Esophagus muscularis mucosa (tissue), 4 donors: ENCODE data around the gene CRIP2. TPM values are rescaled to one million over a fixed set of nuclear protein-coding genes. Genes with fewer than 3 reads are reported as not detected.
A peak's percentile ranks its signal among the peaks of the same experiment; 100 is the strongest.

ENCODE experiments used
- DNase-seq: peaks from one replicate; pipeline ENCODE4 v3.0.0-alpha.2; 2017; ENCODE audit errors: extremely low spot score
- H3K27ac ChIP-seq, 4 donors: fragments of 200-600 bp; sonication (generic); replicated peaks in 1 of 4; 1 replicate in 3 of 4; 2 replicates in 1 of 4; pipeline ENCODE4 v1.5.1; 2016 to 2019; ENCODE audit warnings: mild to moderate bottlenecking in 1 of 4
- H3K27me3 ChIP-seq, 4 donors: fragments of 200-600 bp; sonication (generic); one replicate each; pipeline versions ENCODE4 v1.5.1 to v1.6.0; 2016 to 2019
- H3K36me3 ChIP-seq, 4 donors: fragments of 200-600 bp; sonication (generic); one replicate each; pipeline ENCODE4 v1.5.1; 2016 to 2019
- H3K4me1 ChIP-seq, 4 donors: fragments of 200-600 bp; sonication (generic); one replicate each; pipeline ENCODE4 v1.5.1; 2016 to 2019
- H3K4me3 ChIP-seq, 4 donors: fragments of 200-600 bp; sonication (generic); 1 replicate in 2 of 4; 2 replicates in 2 of 4; pipeline ENCODE4 v1.5.1; 2016 to 2019; ENCODE audit warnings: mild to moderate bottlenecking in 4 of 4, moderate library complexity in 1 of 4
- H3K9me3 ChIP-seq, 4 donors: fragments of 200-600 bp; sonication (generic); 1 replicate in 3 of 4; 2 replicates in 1 of 4; pipeline ENCODE4 v1.5.1; 2016 to 2019
- EP300 ChIP-seq: sonication (generic); formaldehyde crosslinking; IDR thresholded peaks from one replicate; pipeline ENCODE4 v1.6.1; 2017; ENCODE audit warnings: antibody characterized with exemption
- POLR2A ChIP-seq: fragments of 450-650 bp; IDR thresholded peaks from one replicate; pipeline ENCODE4 v1.6.1; 2017; ENCODE audit warnings: antibody characterized with exemption, moderate library complexity, mild to moderate bottlenecking, low read depth
- POLR2AphosphoS5 ChIP-seq, 2 donors: sonication (generic); formaldehyde crosslinking; IDR thresholded peaks; one replicate each; pipeline ENCODE4 v1.6.1; 2017; ENCODE audit warnings: antibody characterized with exemption in 2 of 2
- WGBS: methylation state at CpG from one replicate; pipeline ENCODE4 v1.1.5; 2018; 5-methylcytosine and 5-hydroxymethylcytosine counted together
- intact Hi-C: fragments of 100-400 bp; cut with DNase I; formaldehyde crosslinking; loops from one replicate; pipeline ENCODE4 v1.15.1; 2023
- total RNA-seq, 4 donors: library from RNA; depleted of rRNA; stranded (reverse); fragments of >200 nt; gene quantifications; one replicate each; pipeline versions ENCODE4 v1.1.0 to v1.2.1, GENCODE V29; 2016
- TF ChIP-seq, protein P1 (sequence below), 3 experiments: fragments of 200-600 bp in 2 of 3; fragments of 450-650 bp in 1 of 3; sonication (generic) in 2 of 3; IDR thresholded peaks; one replicate each; pipeline ENCODE4 v1.5.1; 2017 to 2019; ENCODE audit warnings: antibody characterized with exemption in 3 of 3, mild to moderate bottlenecking in 2 of 3, moderate library complexity in 1 of 3

The CRIP2 gene
- total RNA-seq, 4 donors from 2014 or later: 283 to 578 (median 392) TPM

DNA sequence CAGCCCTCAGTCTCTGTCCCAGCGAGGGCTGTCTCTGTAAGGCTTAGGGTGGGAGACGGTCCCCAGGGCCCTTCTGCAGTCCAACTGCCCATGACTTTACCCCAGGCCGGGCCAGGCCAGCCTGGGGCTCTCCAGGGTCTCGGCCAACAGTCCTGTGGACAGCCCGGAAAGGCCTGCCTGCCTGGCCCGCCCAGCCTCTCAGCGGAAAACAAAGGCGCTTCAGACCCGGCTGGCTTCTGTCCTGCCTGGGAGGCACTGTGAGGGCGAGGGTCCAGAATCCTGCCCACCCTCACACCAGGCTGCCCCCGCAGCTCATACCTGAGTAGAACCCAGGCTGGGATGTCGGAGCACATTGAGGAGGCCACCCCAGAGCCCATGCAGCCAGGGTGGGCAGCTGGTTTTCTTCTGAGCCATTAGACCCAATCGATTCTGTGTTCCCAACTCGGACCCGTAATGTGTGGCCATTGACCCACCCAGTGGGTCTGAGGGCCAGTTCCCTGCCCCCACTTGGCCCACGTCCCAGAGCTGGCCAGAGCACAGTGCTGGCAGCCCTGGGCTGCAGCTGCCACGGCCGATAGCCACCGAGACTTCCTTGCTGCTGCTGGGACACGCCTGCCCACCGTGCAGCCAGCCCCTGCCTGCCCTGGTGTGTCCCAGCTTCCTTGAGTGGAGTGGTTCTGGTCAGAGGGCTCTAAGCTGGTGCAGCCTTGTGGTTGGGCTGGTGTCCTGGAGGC lies 1.6 kb downstream of the CRIP2 start:
- intact Hi-C loops: no loop called here
- DNase-seq: no peak

DNA sequence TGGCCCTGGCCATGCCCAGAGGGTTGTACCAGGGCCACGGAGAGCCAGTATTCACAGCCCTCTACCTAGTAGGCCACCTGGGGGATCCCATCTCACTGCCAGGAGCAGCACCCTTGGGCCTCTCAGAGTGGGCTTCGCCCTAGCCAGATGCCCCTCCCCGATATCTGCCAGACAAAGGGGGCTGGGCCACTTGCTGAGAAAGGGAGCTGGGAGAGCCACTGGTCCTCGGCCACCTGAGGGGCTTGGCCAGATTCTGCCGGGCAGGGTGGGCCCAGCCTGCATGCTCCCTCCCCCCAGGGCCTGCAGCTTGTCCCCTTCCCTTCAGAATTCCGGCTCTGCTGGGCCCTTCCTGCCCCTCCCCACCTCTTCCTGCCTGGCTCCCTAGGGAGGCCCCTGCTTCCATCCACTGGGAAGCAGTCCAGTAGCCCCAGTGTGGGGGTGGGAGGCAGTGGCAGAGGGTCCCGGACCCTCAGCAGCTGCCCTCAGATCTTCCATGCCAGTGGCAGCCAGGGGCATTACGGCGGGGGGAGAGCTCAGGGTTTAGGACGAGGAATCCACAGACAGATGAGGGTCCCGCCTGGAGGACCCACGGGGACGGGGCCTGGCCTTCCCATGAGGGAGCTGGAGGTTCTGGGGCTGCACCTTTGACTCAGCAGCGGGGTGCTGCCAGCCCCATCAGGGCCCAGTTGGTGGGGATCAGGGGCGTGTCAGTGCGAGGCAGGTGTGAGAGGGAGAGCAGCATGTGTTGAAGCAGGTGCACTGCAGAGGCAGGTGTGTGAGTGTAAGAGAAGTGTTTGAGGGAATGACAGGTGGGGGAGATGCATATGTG lies 2.4 kb downstream of the CRIP2 start:
- no peak for DNase-seq
- H3K4me1 ChIP-seq: peaks cover 68 to 94% (median 92%) of the 10 kb centered on the region in 4 donors
- WGBS: 20% methylated on average over 9 of the region's 16 CpGs
- H3K4me3 ChIP-seq: peak overlapping the region; percentile 94 to 99 (median 98)
- H3K27me3 ChIP-seq: peaks cover 0 to 3% (median 0%) of the 10 kb centered on the region in 4 donors
- TF ChIP-seq EP300 (no peak), POLR2AphosphoS5 (IDR thresholded peaks at IDR 0.05) (no peak), POLR2A (no peak)
- TF ChIP-seq, protein P1, sequence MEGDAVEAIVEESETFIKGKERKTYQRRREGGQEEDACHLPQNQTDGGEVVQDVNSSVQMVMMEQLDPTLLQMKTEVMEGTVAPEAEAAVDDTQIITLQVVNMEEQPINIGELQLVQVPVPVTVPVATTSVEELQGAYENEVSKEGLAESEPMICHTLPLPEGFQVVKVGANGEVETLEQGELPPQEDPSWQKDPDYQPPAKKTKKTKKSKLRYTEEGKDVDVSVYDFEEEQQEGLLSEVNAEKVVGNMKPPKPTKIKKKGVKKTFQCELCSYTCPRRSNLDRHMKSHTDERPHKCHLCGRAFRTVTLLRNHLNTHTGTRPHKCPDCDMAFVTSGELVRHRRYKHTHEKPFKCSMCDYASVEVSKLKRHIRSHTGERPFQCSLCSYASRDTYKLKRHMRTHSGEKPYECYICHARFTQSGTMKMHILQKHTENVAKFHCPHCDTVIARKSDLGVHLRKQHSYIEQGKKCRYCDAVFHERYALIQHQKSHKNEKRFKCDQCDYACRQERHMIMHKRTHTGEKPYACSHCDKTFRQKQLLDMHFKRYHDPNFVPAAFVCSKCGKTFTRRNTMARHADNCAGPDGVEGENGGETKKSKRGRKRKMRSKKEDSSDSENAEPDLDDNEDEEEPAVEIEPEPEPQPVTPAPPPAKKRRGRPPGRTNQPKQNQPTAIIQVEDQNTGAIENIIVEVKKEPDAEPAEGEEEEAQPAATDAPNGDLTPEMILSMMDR (IDR thresholded peaks at IDR 0.05): no peak
- H3K27ac ChIP-seq: peak overlapping the region; percentile 92 to 99 (median 94)
- no peaks in the 10 kb centered on the region for H3K9me3 ChIP-seq
- peaks cover 3 to 32% (median 20%) of the 10 kb centered on the region in 4 donors for H3K36me3 ChIP-seq
- intact Hi-C loops: no loop called here

More for the DNA sequence above, 1.6 kb downstream of the CRIP2 start:
- TF ChIP-seq, protein P1 (IDR thresholded peaks at IDR 0.05): no peak
- TF ChIP-seq POLR2AphosphoS5 (IDR thresholded peaks at IDR 0.05): peak; percentile 34 to 57
- H3K36me3 ChIP-seq: peaks cover 3 to 32% (median 20%) of the 10 kb centered on the region in 4 donors
- H3K27me3 ChIP-seq: peaks cover 0 to 3% (median 0%) of the 10 kb centered on the region in 4 donors
- peak overlapping the region; percentile 94 to 99 (median 98) for H3K4me3 ChIP-seq
- no peaks in the 10 kb centered on the region for H3K9me3 ChIP-seq
- WGBS: 18% methylated on average over 4 of the region's 21 CpGs
- H3K27ac ChIP-seq: peak overlapping the region; percentile 92 to 99 (median 94)
- peaks cover 68 to 94% (median 92%) of the 10 kb centered on the region in 4 donors for H3K4me1 ChIP-seq

GRCh38 chr14:105477660-105478397 lies 3.2 kb downstream of the CRIP2 start:
- Histone ChIP-seq H3K36me3 (peaks cover 3 to 32% (median 20%) of the 10 kb centered on the region in 4 donors), H3K9me3 (no peaks in the 10 kb centered on the region), H3K4me3 (peak overlapping the region; percentile 94 to 99 (median 98)), H3K4me1 (peaks cover 68 to 94% (median 92%) of the 10 kb centered on the region in 4 donors), H3K27me3 (peaks cover 0 to 3% (median 0%) of the 10 kb centered on the region in 4 donors), H3K27ac (peak overlapping the region; percentile 93 to 99 (median 94))
- WGBS: 70% methylated on average over 21 of the region's 56 CpGs
- intact Hi-C loops: no loop called here
- TF ChIP-seq POLR2AphosphoS5 (IDR thresholded peaks at IDR 0.05) (no peak), EP300 (no peak), POLR2A (no peak)
- TF ChIP-seq, protein P1 (IDR thresholded peaks at IDR 0.05): no peak
- no peak for DNase-seq

- H3K27ac ChIP-seq: peak overlapping the region; percentile 66 to 99 (median 94)
- 33% methylated on average over 8 of the region's 81 CpGs for WGBS
- no peak for TF ChIP-seq POLR2A
- no peak for TF ChIP-seq POLR2AphosphoS5 (IDR thresholded peaks at IDR 0.05)
- TF ChIP-seq EP300: no peak
Measured at GRCh38 chr14:105478398-105479251, 4.0 kb downstream of the CRIP2 start.

More at GRCh38 chr14:105478398-105479251, 4.0 kb downstream of the CRIP2 start:
- Histone ChIP-seq H3K4me3 (no peak overlapping the region), H3K36me3 (peaks cover 3 to 32% (median 20%) of the 10 kb centered on the region in 4 donors), H3K9me3 (no peaks in the 10 kb centered on the region), H3K27me3 (peaks cover 0 to 3% (median 0%) of the 10 kb centered on the region in 4 donors), H3K4me1 (peaks cover 68 to 94% (median 92%) of the 10 kb centered on the region in 4 donors)
- DNase-seq: no peak
- intact Hi-C loops: no loop called here
